ENCODE measurements around the gene FZR1.
"Not testable (repeated sequence)": the region's sequence is repeated elsewhere in the genome, so short reads cannot be mapped to it uniquely, and the experiment has no call there.

FZR1 gene

DNA sequence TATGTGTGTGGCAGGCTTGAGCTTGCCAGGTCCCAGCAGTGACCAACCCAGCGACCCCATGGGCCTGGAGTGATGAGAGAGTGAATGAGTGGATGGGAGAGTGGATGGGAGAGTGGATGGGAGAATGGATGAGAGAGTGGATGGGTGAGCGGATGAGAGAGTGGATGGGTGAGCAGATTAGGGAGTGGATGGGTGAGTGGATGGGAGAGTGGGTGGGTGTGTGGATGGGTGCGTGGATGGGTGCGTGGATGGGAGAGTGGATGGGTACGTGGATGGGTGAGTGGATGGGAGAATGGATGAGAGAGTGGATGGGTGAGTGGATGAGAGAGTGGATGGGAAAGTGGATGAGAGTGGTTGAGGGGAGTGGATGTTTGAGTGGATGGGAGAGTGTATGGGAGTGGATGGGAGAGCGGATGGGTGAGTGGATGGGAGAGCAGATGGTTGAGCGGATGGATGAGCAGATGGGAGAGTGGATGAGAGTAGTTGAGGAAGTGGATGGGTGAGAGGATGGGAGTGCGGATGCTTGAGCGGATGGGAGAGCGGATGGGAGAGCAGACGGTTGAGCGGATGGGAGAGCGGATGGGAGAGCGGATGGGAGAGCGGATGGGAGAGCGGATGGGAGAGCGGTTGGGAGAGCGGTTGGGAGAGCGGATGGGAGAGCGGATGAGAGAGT, 22.6 kb downstream of the FZR1 start:
- in situ Hi-C loops (cut with MboI; ENCODE audit: low sequenced_read_pairs): no loop called here

DNA sequence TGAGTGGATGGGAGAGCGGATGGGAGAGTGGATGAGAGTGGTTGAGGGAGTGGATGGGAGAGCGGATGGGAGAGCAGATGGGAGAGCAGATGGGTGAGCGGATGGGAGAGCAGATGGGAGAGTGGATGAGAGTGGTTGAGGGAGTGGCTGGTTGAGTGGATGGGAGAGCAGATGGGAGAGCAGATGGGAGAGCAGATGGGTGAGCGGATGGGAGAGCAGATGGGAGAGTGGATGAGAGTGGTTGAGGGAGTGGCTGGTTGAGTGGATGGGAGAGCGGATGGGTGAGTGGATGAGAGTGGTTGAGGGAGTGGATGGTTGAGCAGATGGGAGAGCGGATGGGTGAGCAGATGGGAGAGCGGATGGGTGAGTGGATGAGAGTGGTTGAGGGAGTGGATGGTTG, 23.2 kb downstream of the FZR1 start:
- in situ Hi-C loops (cut with MboI; ENCODE audit: low sequenced_read_pairs): not testable (repeated sequence)

DNA sequence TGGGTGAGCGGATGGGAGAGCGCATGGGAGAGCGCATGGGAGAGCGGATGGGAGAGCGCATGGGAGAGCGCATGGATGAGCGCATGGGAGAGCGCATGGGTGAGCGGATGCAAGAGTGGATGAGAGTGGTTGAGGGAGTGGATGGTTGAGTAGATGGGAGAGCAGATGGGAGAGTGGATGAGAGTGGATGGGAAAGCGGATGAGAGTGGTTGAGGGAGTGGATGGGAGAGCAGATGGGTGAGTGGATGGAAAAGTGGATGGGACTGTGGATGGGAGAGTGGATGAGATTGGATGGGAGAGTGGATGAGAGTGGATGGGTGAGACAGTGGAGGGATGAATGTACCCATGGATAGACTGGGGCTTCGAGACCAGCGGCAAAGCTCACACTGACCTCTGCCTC, 24.3 kb downstream of the FZR1 start:
- in situ Hi-C loops (cut with MboI; ENCODE audit: low sequenced_read_pairs): no loop called here

DNA sequence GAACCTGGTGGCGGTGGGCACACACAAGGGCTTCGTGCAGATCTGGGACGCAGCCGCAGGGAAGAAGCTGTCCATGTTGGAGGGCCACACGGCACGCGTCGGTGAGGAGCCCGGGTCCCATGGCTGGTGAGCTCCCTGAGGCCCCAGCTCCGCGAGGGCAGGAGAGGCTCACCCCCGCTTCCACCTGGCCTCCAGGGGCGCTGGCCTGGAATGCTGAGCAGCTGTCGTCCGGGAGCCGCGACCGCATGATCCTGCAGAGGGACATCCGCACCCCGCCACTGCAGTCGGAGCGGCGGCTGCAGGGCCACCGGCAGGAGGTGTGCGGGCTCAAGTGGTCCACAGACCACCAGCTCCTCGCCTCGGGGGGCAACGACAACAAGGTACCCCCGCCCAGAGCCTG, 25.6 kb downstream of the FZR1 start:
- in situ Hi-C loops (cut with MboI; ENCODE audit: low sequenced_read_pairs): no loop called here

DNA sequence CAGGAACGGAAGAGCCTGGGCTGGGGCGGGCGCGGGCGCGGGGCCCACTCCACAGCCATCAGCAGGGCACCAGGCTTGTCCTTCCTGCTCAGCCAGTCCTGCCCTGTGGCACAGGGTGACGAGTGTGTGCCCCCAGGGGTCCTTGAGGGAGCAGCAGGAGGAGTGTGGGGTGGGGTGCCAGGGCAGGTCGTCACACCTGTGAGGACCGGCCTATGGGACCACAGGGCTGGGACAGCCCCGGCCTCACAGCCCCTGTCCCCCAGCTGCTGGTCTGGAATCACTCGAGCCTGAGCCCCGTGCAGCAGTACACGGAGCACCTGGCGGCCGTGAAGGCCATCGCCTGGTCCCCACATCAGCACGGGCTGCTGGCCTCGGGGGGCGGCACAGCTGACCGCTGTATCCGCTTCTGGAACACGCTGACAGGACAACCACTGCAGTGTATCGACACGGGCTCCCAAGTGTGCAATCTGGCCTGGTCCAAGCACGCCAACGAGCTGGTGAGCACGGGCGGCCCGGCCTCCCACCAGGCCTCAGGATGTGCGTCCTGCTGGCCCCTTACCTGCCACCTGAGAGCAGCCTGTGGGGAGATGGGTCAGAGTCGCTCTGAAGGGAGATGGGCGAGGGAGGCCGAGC, 26.2 kb downstream of the FZR1 start:
- in situ Hi-C loops (cut with MboI; ENCODE audit: low sequenced_read_pairs): no loop called here

DNA sequence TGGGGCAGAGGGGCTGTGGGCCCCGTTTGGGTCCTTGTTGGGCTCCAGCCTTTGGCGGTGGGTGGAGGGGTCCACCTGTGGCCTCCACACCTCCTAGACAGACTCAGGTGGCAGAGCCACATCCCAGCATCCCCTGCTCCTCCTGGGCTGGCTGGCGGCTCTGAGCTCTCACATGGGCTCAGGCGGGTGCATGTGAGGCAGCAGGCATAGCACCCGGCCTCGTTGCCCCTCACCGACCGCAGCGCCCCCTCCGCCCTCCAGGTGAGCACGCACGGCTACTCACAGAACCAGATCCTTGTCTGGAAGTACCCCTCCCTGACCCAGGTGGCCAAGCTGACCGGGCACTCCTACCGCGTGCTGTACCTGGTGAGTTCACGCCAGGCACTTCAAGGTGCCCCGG, 26.9 kb downstream of the FZR1 start:
- in situ Hi-C loops (cut with MboI; ENCODE audit: low sequenced_read_pairs): no loop called here

DNA sequence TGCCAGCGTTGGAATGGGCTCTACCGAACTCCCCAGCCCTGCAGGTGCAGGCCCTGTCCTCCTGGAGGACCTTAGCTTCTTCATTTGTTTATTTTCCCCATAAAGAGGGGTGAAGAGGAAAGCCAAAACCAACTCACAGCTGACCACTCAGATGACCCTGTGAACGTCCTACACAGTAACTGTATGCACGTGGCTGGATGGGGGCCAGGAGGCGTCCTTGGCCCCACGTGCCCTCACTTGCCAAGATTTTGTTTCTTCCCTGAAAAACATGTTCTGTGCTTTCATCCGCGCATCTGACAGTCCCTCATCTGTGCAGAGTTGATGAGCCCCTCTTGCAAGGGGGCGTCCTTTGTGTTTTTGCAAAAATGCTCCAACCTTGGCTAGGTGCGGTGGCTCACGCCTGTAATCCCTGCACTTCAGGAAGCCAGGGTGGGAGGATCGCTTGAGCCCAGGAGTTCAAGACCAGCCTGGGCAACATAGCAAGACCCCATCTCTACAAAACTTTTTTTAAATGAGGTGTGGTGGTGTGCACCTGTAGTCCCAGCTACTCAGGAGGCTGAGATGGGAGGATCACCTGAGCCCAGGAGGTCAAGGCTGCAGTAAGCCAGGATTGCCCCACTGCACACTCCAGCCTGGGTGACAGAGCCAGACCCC, 27.6 kb downstream of the FZR1 start:
- in situ Hi-C loops (cut with MboI; ENCODE audit: low sequenced_read_pairs): no loop called here

DNA sequence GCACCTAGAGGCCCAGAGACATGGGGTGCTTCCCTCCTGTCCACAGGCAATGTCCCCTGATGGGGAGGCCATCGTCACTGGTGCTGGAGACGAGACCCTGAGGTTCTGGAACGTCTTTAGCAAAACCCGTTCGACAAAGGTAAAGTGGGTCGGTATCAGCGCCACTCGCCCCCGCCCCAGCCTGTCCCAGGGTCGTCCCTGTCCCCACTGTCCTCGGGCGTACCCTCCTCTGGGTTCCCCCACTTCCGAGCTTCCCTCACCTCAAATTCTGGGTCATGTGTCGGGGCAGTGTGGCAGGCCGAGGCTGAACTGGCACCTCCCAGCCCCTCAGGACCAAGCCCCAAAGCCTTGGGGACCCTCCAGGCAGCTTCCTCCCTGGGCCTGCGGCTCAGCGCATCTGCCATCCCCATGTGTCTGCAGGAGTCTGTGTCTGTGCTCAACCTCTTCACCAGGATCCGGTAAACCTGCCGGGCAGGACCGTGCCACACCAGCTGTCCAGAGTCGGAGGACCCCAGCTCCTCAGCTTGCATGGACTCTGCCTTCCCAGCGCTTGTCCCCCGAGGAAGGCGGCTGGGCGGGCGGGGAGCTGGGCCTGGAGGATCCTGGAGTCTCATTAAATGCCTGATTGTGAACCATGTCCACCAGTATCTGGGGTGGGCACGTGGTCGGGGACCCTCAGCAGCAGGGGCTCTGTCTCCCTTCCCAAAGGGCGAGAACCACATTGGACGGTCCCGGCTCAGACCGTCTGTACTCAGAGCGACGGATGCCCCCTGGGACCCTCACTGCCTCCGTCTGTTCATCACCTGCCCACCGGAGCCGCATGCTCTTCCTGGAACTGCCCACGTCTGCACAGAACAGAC, 28.5 kb downstream of the FZR1 start:
- in situ Hi-C loops (cut with MboI; ENCODE audit: low sequenced_read_pairs): no loop called here

DNA sequence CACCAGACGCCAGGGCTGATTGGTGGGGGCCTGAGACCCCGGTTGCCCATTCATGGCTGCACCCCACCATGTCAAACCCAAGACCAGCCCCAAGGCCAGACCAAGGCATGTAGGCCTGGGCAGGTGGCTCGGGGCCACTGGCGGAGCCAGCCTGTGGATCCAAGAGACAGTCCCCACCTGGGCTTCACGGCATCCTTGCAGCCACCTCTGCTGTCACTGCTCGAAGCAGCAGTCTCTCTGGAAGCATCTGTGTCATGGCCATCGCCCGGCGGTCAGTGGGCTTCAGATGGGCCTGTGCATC, 29.1 kb downstream of the FZR1 start:
- in situ Hi-C loops (cut with MboI; ENCODE audit: low sequenced_read_pairs): no loop called here

DNA sequence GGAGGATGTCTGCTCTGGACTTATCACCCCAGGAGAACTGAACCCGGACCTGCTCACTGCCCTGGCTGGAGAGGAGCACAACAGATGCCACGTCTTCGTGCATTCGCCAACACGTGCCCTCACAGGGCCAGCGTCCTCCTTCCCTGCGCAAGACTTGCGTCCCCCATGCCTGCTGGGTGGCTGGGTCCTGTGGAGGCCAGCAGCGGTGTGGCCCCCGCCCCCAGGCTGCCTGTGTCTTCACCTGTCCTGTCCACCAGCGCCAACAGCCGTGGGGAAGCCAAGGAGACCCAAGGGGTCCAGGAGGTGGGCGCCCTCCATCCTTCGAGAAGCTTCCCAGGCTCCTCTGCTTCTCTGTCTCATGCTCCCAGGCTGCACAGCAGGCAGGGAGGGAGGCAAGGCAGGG, 29.5 kb downstream of the FZR1 start:
- in situ Hi-C loops (cut with MboI; ENCODE audit: low sequenced_read_pairs): no loop called here

DNA sequence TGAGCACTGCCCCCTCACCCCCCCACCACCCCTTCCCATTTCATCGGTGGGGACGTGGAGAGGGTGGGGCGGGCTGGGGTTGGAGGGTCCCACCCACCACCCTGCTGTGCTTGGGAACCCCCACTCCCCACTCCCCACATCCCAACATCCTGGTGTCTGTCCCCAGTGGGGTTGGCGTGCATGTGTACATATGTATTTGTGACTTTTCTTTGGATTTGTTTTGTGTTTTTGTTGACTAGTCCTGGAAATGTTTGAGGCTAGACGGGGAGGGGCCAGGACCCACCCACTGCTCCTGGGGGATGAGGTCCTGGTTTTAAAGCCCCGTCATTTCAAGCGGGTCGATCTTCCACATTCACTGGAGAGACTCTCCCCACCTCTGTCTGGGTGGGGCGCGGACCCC, 29.9 kb downstream of the FZR1 start:
- in situ Hi-C loops (cut with MboI; ENCODE audit: low sequenced_read_pairs): no loop called here

DNA sequence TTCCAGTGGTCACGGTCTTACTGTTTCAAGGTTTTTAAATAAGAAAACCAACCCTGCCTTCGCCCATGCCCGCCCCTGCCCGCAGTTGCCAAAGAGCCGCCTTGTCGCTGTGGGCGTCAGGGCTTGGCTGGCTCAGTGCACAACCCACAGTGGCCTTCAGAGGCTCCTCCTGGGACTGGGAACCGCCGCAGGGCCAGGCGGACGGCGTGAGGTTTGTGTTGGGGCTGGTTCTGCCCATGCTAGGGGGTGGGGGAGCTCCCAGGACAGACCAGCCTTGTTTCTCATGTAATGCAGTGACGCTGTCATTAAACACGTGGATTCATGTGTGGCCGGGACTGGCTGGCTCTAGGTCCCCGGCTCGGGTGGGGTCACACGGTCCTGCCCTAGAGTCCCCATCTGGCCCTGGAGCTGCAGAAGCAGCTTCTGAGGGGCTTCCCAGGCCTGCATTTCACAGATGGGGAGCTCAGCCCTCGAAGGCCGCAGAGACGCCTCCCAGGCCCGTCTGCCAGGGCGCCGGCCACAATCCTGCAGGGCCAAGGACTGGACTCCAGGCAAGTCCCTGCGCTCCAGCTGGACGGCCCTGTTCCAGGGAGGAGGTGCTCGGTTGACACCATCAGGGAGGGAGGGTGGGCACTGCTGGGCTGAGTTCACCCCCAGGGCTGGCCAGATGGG, 30.5 kb downstream of the FZR1 start:
- in situ Hi-C loops (cut with MboI; ENCODE audit: low sequenced_read_pairs): no loop called here

DNA sequence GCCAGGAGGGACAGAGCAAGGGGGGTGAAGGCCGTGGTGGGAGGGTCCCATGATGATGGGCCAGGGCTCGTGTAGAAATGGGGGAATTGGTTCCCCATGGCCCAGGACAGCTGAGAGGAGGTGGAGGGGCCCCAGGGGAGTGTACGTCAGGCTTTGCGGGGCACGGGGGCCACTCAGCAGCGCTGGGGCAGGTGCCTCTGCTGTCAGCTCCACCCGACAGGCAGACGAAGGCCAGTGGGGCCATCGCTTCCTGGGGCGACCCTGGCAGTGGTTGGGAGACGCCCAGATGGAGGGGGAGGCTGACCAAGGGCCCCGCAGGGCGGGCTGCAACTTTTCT, 31.0 kb downstream of the FZR1 start:
- in situ Hi-C loops (cut with MboI; ENCODE audit: low sequenced_read_pairs): no loop called here

DNA sequence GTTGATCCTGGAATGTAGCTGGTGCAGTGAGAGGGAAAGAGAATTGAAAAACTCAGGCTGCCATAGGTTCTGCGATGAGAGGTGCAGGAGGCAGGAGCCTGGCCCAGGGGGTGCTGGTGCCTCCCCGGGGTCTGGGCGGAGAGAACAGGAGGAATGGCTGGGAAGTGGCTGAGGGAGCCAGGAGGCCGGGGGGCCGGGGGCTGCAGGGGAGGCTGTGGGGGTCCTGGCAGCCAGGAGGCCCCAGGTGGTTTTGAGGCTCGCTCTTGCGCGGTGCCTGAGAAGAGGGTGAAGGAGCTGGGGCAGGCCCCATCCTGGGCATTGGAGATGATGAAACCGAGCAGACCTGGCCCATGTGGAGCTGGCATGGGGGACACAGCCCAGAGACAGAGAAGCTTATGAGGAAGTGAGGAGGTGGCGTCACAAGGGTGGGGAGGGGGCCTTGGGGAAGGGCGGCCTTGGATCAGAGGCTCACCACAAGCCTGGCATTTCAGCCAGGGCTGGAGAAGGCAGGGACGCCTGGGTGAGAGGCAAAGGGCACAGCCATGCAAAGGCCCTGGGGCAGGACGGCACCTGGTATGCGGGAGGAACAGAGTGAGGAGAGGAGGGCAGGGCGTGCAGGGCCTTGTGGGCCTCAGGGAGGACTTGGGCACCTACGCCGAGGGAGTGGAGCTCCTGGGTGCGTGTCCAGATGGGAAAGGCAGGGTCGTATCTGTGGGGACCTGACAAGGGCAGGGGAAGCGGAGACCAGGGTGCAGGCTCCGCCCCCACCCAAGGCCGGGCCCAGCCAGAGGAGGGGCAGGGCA, 31.5 kb downstream of the FZR1 start:
- in situ Hi-C loops (cut with MboI; ENCODE audit: low sequenced_read_pairs): no loop called here

DNA sequence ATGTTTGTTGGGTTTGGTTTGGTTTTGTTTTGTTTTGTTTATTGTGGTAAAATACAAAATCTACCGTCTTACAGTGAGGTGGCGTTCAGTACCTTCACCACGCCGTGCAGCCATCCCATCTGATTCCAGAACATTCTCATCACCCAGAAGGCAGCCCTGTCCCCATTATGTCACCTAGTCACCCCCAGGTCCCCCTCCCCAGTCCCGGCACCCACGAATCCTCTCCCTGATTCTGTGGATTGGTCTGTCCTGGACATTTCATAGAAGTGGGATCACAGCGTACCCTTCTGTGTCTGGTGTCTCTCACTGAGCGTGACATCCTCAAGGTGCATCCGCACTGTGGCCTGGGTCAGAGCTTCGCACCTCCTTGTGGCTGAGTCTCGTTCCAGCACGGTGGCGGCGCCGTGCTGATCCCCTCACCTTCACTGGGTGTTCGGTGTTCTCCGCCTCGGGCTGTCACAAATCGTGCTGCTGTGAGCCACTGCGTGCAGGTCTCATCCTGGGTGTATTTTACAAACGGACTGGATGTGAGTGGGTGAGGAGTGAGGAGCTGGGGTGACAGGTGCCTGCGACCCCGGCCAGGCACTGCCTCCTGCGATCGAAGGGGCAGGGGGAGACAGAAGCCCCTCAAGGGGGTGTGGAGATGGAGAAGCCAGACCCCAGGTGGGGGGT, 32.3 kb downstream of the FZR1 start:
- in situ Hi-C loops (cut with MboI; ENCODE audit: low sequenced_read_pairs): no loop called here

DNA sequence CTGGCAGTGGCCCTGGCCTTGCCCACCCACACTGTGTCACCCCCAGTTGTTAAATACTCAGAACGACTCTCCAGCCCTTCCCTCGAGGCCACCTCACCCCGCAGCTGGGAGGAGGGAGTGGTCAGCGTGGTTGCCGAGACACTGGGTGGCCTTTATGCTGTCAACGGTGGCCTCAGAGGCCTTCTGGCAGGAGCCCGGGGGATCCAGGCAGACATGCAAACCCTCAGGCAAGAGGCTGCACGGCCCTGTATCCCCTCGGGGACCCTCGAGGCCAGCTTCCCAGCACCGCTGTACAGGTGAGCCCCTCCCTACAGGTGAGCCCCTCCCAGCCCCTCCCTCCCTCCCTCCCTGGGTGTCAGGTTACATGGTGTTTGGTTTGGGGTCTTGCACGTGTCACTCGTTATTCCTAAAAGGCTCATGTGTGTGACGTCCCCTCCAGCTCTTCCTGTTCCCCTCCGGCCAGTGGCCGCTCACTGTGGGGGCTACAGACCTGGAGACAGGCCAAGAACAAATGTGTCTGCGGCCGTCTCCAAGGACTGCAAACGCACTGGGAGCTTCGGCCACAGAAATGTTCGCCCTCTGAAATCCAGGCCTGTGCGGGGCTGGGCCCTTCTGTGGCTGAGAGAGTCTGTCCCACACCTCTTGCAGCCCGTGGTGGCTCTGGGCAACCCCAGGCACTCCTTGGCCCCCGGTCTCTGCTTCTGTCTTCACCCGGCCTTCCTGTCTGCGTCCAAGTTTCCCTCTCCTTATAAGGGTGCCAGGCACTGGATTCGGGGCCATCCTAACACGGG, 33.0 kb downstream of the FZR1 start, which contains the start of gene TEKTIP1:
TSS of gene TEKTIP1 (plus strand) at position 210 of the 791 bp plus-strand sequence. CDS start at position 214, 4 bp downstream.
- in situ Hi-C loops (cut with MboI; ENCODE audit: low sequenced_read_pairs): no loop called here

DNA sequence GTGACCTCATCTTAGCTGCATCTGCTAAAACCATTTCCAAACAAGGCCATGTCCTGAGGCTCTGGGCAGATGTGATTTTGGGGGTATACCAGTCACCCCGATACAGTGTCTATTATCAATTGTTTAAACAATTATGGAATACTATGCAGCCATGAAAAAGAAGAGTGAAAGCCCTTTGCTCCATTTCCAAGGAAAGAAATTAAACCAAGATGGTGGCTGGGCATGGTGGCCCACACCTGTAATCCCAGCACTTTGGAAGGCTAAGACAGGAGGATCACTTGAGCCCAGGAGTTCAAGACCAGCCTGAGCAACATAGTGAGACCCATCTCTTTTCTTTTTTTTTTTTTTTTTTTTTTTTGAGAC, 33.6 kb downstream of the FZR1 start:
- in situ Hi-C loops (cut with MboI; ENCODE audit: low sequenced_read_pairs): no loop called here

DNA sequence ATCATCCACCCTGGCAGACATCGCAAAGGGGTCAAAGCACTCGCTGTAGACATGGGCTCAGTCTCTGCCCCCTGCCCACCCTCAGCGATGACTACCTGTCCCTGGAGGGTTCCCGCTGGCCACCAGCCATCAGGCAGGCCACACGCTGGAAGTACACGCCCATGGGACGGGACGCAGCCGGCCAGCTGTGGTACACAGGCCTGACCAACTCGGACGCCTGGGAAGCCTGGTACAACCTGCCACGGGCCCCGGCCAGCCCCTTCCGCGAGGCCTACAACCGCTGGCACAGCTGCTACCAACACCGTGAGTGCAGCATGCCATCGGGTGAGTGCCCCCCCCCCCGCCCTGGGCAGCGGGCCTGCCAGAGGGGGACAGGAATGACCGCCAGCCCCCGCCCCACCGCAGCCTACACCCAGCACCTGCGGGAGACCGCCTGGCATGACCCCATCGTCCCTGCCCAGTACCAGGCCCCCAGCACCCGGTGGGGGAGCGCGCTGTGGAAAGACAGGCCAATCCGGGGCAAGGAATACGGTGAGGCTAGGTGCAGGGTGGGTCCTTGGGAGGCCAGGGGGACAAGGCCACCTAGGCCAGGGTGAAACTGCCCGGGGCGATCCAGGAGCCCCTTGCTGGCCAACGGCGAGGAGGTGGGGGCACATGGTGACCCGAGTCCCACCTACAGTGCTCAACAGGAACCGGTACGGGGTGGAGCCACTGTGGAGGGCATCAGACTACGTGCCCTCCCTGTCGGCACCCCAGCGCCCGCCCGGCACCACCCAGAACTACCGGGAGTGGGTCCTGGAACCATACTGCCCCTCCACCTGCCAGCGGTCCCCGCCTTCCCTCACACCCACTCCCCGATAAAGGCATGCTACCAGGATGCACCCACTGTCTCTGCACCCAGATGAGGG, 37.3 kb downstream of the FZR1 start:
- in situ Hi-C loops (cut with MboI; ENCODE audit: low sequenced_read_pairs): no loop called here
